Endometrium (tissue), 2 donors: Measurements from ENCODE around the gene EMILIN3.
A peak's percentile ranks its signal among the peaks of the same experiment; 100 is the strongest.

Source experiments
- FAIRE-seq: peaks from 2 replicates; lab custom pipeline; 2012; peaks lifted over from hg19 to GRCh38; lab: Jason Lieb, UNC
- donor health status: control.
- donor health status: control.

EMILIN3 gene, protein sequence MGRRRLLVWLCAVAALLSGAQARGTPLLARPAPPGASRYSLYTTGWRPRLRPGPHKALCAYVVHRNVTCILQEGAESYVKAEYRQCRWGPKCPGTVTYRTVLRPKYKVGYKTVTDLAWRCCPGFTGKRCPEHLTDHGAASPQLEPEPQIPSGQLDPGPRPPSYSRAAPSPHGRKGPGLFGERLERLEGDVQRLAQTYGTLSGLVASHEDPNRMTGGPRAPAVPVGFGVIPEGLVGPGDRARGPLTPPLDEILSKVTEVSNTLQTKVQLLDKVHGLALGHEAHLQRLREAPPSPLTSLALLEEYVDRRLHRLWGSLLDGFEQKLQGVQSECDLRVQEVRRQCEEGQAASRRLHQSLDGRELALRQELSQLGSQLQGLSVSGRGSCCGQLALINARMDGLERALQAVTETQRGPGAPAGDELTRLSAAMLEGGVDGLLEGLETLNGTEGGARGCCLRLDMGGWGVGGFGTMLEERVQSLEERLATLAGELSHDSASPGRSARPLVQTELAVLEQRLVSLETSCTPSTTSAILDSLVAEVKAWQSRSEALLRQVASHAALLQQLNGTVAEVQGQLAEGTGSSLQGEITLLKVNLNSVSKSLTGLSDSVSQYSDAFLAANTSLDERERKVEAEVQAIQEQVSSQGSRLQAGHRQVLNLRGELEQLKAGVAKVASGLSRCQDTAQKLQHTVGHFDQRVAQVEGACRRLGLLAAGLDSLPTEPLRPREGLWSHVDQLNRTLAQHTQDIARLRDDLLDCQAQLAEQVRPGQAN

DNA sequence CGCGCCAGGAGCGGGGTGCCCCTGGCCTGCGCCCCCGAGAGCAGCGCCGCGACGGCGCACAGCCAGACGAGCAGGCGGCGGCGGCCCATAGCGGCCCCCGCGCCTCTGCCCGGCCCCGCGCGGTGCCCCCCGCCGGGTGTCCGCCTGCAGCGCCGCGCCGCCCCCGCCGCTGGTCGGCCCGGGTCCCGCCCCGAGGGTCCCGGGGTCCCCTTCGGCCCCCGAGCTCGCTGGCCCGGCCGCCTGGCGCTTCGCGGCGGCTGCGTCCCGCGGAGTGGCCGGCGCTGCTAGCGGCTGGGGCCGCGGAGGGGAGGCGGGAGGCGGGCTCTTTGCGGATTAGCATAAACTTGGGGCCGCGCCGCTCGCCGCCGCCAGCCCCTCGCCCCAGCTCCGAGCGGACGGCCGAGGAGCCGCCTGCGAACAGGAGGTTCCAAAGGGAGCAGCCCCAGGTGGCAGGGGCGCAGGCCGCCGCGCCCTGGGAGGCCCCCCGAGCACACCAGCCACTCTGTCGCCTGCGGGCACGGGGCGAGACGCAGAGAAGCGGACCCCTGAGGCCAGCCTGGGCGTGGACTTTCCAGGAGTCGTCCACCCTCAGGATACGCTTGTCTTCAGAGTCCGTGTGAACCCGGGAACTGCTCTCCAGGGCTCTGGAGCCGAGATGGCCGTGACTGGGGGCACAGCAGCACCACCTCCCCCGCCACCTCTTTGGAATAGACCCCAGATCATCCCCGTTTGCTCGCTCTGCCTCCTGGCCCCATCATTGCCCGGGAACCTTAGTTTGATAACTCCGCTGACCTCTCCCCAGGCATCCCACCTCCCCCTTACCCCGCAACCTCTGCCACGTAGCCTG, at the start of gene EMILIN3:
Gene EMILIN3, minus strand, starts transcription at position 273 of the 847 bp plus-strand sequence. Its CDS starts 184 bp downstream, at position 89.
- no peak for FAIRE-seq

DNA sequence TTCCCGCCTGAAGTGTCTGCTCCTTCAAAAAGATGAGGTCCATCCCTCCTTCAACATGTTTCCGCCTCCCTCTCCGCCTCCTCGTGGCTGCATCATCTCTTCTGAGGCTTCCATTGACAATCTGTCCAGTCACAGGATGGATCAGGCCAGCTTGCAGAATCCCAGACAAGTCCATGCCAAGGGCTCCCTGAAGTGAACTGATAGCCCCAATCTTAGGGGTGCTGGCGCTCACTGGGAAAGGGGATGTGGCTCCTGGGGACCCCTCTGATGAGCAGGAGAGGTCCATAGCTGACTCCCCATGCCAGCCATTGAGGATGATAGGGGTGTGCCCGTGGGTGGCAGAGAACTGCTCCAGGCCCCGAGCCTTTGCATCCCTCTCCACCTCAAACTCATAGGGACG, 48.6 kb upstream of the EMILIN3 start:
- FAIRE-seq = no peak

DNA sequence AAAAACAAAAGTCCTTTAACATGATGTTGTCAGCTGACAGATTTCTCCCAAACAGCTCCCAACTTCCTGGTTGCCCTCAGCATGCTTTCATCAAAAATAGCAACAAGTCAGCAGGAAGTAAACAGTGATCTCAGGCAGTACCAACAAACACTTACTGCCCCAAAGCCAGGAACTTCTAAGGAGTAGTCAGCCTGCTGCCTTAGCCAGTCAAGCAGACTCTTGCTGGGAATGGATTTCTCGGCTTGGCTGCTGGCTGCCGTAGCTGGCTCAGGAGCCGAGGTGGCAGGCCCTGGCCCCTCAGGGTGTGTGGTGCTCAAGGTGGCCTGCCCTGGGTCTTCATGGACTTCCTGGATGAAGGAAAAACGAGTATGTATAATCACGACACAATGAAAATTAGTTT, 46.6 kb upstream of the EMILIN3 start:
- FAIRE-seq = no peak

DNA sequence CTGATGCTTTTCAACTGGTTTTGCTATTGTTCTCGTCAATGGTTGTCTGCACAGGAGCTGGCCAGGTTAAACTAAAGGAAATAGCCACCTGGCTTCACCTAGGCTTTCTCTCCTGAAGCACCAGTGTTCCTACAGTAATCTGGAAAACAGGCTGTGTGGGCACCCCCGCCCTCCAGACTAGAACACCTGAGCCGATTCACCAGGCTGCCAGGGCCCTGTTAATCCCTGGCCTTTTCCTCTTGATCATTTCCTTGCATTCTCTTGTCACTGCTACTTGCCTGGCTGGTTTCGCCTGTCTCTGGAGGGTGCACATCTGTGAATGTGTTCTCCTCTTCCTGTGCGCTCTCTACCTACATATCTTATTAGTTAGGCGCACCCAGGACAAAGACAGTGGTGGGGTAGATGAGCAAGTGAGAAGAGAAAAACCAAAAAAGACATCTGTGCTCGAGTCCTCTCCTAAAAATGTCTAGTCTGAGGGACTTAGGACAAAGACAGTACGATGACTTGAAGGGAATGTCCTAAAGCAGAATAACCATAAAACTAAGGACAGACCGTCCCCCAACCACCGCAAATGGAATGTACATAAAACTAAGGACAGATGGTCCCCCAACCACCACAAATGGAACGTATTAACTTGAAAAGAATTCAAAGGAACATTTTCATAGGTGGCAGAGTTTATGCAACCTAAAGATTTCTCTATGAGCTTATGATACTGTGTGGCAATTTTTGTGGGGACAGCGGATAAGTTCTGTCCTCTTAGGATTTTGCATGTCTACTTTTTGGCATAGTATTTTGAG, 45.9 kb upstream of the EMILIN3 start:
- no peak for FAIRE-seq

DNA sequence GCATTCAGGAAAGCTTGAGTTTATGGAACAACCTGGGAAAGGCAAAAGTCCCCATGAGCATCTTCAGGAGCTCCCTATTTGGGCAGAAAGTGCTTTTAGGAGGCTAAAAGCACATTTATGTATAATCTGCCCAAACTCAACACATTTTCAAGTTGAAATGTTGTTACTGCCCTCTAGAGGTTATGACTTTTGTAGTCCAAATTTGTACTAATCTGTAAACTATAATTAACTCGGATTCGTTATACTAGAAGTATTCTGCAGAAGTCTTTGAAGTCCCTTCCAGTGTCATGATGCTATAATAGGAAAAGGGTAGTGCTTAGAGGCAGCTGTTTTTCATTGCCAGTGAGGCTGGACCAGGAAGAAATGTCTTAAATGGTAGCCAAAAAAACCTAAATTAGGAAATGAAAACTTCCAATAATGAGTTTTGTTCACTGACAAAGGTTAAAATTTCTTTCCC, 44.8 kb upstream of the EMILIN3 start:
- FAIRE-seq = peak; percentile 23

DNA sequence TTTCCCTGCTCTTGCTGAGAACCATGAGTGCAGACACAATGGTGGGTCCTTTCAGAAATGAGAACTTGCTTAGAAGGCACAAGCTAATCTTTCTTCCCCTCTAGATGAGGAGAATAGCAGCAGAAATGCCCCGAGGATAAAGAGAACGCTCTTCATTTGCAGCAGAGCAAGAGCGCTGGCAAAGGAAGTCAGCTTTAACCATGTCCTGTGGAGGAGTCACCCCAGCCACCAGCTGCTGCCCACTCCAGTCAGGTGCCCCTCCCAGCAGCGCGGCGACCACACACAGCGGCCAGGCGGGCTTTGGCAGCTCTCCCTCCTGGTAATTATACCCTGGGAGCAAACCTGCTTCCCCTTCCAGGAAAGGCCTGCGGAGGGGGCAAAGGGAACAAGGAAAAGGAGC, 42.4 kb upstream of the EMILIN3 start:
- no peak for FAIRE-seq

DNA sequence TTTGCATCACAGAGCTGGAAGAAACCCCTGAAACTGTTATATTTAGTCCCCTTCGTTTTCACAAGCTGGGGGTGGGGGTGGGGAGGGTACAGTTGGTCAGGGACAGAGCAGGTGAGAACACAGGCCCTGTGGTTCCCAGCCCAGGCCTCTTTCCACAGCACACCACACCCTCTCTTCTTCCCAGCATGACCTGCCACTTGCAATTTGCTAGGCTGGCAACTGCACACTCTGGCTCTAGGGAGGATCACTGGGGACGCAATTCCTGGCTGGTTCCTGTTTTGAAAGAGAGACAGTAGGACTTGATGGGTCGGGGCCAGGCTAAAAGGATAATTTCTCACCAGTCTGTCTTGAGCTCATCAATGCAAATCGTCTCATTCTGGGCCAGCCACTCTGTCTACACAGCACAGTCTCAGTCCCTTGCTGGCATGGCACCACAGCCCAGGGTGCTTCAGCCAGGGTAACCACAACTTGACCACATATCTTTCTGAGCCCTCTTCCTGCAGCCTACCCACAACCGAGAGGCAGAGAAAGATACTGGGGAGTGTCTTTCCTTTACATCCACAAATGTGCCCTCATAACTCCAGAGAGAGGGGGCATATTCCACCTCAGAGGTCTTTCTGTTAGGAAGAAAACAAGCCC, 41.7 kb upstream of the EMILIN3 start:
- FAIRE-seq = no peak

DNA sequence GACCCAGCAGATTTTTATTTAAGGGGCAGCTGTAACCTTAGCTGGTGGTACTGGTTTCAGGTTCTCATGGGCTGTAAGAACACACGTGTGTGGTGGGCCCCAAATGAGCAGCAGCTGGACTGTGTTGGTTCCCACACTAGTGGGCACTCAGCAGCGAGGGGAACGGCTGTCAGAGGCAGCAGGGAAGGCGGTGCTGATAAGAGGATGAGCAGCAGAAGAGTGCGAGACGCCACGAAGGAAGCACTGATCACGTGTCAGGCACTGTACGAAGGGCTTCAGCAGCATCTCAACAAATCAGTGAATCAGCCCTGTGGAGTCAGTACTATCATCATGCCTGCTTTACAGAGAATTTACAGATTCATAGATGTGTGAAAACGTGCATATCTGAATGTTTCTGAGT, 41.0 kb upstream of the EMILIN3 start:
- FAIRE-seq = no peak

DNA sequence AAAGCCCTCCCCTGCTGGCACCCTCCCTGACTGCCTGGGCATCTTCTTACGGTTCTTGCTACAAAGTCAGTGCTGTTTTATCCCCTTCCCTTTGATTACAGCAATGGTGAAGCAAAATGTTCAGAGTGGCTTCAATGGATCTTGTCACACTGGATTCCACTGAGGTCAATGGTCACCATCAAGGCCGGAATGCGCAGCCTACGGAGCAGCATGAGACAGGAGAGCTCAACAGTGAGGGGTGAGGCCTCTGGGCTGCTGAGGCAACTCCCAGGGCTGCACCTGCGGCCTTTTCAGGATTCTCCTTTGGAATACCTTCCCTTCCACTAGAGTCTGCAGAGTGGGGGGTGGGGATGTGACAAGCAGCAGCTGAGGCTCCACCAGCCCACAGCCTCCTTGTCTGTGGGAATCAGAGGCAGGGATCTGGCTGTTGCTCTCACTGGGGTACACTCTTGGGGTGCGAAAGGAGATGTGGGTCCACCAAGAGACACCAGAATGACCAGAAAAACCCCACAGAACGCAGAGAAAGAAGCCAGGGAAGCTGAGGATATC, 40.4 kb upstream of the EMILIN3 start:
- FAIRE-seq = no peak

DNA sequence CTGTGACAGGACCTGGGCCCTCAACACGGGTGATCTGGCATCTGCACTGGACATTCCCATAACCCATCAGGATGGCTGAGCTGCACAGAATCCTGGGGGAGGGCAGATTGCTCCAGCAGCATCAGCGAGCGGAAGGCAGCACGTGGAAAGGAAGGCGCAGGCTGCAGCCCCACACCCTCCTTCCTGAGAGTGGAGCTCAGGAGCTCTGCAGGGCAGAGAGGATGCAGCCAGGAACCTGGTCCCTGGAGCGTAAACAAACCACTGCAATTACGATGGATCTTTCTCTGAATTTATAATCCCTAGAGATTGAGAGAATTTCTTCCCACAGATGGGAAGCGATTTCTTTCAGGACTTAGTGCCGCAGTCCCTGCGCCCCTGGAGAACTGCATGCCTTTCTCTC, 39.7 kb upstream of the EMILIN3 start:
- FAIRE-seq = no peak

DNA sequence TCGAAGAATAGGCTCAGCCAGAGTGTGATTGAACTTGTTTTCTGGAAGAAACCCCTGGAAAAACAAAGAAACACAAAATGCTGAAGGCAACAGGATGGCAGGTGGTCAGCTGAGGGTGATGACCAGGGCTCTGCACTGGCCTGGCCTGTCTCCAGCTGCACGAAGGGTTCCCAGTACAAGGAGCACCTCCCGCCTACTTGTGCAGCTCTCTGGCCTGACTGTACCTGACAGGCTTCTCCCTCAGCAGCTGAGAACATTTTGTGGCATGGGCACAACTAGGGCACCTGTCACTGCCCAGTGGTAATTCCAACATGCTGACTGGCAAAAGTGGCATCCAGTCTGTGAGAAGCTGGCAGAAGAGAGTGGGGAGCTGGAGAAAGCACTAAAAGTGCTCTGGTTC, 38.8 kb upstream of the EMILIN3 start:
- no peak for FAIRE-seq

DNA sequence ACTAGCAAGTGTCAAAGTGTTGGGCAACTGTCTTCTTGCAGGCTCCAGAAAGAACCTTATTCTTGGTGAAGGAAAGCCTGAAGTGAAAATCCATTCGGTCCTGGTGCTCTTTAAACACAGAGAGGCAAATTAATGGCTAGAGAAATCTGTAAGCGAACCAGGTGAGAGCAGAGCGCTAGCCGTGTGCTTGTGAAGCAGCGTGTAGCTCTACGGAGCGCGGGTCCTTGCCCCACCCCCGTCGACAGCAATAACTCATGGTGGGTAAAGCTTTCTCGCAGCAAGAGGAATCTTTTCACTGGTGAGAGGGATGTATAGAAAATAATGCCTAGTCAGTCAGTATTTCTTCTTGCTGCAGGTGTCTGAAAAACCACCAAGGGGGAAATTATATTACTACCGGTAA, 37.0 kb upstream of the EMILIN3 start:
- no peak for FAIRE-seq

DNA sequence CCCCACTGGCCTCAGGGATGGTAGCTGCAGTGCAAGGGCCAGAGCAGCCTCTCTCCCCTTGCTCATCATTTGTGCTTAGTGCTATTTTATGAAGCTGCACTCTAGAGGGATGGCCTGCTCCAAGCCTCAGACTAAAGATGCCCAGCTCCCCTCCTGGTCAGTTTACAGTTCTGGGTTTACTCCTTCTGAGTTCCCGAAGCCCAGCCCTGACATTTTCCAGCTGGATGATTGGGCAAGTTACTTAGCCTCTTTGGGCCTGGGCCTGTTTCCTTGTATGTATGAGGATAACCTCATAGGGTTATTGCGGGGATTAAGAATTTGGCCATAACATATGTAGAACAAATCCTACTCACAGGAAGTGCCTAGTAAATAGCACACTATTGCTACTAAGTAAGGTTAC, 31.8 kb upstream of the EMILIN3 start:
- FAIRE-seq = no peak

DNA sequence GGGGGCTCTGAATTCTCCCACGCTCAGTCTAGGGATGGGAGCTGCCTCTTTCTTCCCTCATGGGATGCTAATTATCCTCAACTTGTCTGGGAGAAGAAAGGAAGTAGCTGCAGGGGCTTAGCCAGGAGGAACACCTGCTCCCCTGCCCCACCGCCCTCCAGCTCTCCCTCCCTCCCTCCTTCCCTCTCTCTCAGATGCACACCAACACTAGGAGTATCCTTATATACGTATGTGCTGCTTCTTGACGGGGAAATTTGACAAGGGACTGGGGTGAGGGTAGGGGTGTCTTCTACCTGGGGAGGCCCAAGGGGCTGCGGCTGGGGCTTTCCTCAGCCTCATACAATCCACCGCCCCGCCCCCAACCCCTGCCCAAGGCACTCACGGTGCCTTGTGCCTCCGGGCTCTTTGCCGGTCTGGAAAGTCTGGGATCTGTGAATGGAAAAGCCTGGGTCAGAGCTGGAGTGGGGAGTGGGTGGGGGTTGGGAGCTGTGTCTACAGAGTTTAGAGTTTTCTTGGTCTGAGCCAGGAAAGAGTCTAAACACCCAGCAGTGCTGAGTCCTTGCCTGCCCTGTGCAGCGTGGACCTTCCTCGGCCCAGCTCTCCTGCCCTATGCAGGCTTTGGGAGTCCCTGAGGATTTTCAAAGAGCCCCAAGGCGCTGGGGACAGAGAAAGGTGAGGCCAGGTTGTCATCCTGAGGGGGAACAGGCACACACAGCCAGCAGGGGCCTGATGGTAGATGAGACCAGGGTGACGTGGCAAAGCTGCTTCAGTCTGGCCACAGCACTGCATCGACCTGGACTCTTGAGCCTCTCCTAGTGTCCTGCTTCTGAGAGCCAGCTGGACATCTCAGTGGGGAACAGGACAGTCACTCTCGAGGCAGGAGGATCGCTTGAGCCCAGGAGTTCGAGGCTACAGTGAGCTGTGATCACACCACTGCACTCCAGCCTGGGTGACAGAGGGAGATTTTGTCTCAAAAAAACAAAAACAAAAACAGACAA, 29.3 kb upstream of the EMILIN3 start:
- no peak for FAIRE-seq

DNA sequence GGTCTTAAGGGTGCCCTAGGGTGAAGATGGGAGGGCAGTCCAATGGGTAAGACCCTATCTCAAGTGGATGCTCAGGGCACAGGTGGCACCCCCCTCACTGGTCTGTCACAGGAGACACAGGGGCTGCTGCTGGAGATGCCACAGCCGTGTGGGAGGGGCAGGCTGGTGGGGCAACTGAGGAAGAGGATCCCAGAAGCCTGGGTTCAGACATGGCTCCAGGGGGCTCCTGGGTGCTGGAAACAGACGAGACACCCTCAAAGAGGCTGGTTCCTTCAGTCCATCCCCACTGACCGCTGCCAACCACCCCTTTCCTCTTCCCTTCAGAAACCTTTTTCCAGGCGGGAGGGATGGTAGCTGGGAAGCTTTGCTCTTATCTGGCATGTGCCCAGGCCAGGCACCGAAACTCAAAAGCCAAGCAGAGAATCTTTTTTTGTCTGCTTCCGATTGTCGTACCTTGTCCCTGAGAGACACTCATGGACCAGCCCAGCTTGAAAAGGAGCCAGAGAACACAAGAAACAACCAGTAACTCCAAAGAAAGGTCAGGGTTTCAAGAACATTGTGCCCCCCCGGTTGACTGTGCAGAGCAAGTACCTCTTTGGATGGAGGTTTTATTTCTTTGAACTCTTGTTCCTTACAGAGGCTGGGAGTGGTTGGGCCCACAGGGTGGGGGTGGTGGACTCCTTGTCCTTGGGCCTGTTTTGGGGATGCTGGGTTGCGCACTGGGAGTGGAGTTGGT, 28.5 kb upstream of the EMILIN3 start:
- FAIRE-seq = no peak

DNA sequence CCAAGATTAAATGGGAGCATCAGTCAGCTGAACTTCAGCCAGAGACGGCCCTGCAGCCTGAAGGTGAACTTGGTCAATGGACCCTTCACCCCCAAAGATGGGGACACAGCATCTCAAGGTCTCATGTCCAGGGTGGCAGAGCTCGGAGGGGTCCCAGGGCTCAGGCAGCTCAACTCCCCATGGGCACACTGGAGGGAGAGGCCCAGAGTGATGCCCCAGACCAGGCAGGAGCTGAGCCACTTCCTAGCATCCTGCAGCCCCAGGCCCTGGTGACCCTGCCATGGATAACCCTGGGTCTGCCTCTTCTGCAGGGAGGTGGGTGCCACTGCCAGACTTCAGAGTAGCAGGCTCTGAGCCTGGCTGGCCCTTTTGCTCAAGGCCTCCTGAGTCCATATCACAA, 27.5 kb upstream of the EMILIN3 start:
- FAIRE-seq = no peak

DNA sequence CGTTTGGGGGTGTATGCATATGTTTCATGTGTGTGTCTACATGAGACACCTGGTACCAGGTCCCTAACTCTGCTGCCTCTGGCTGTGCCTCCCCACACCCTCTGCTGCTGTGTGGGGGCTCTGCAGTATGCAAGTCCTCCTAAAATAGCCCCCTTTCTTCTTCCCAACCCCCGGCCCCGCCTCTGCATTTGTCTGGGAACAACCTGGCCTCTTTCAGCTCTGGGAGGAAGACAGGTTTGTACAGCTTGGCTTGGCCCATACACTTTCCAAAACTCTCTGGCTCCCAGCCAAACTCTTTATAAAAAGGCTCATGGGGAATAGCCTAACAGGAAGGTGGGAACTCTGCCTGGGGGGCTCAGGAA, 27.1 kb upstream of the EMILIN3 start:
- no peak for FAIRE-seq

DNA sequence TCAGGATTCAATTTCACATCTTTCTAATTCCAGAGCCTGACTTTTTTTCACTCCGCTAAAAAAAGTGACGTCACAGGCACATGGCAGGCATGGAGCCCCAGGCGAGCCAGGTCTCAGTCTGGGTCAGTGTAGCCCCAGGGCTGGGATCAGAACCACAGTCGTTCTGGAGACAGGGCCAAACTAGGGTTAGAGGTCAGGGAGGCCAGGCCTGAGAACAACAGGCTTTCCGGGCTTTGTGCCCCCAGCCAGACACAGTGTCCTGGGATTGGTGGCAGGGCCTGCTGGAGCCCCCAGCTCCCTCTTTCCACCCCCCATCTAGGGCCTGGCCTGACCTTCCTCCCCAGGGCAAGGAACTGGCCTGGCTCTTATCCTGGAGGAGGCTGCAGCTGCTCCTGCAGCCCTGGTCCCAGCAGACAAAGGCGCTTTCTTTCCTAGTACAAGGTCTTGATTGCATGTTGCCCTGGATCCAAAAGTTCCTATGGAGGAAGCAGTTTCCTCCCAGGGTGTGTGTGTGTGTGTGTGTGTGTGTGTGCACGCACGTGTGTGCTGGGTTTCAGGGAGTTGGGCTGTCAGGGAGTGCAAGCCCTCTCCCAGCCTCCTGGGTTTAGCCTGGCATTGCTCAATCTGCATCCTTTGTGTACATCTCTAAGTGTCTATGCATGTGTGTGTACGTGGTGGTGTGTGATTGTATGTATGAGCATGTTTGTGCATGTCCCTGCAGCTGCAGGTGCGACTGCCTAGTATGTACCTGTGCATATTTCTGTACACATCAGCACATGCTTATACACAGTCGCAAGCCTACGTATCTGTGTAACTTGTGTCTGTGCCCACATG, 26.5 kb upstream of the EMILIN3 start:
- FAIRE-seq = no peak
